Endothelial cell (in vitro differentiated cells): ENCODE measurements around the gene NKAIN2. TPM values are rescaled to one million over a fixed set of nuclear protein-coding genes. Genes with fewer than 3 reads are reported as not detected.

Experiments
- DNase-seq: peaks from one replicate; pipeline ENCODE4 v3.0.0; 2021; ENCODE audit warnings: low spot score
- H3K27ac Mint-ChIP-seq: one replicate; pipeline ENCODE4 v1.8.0; 2021; ENCODE audit warnings: mixed read lengths, inconsistent platforms; ENCODE audit not compliant: unreplicated experiment
- H3K27me3 Mint-ChIP-seq: one replicate; pipeline ENCODE4 v1.8.0; 2021; ENCODE audit warnings: mild to moderate bottlenecking, moderate library complexity, mixed read lengths, inconsistent platforms; ENCODE audit not compliant: unreplicated experiment
- H3K36me3 Mint-ChIP-seq: one replicate; pipeline ENCODE4 v1.8.0; 2021; ENCODE audit warnings: mild to moderate bottlenecking, low read depth, mixed read lengths, inconsistent platforms; ENCODE audit not compliant: unreplicated experiment
- H3K4me1 Mint-ChIP-seq: one replicate; pipeline ENCODE4 v1.8.0; 2021; ENCODE audit warnings: mild to moderate bottlenecking, mixed read lengths, inconsistent platforms; ENCODE audit not compliant: unreplicated experiment
- H3K4me3 Mint-ChIP-seq: one replicate; pipeline ENCODE4 v1.8.0; 2021; ENCODE audit warnings: mild to moderate bottlenecking, mixed read lengths, inconsistent platforms; ENCODE audit not compliant: unreplicated experiment
- H3K9me3 Mint-ChIP-seq: one replicate; pipeline ENCODE4 v1.8.0; 2021; ENCODE audit warnings: mixed read lengths, inconsistent platforms; ENCODE audit not compliant: unreplicated experiment
- total RNA-seq: library from RNA; stranded (reverse); fragmentation: NEBNext Ultra II Directional; extraction: Animal tissue kit (Norgen Biotek cat#: 25700); gene quantifications from one replicate; pipeline ENCODE4 v1.2.1, GENCODE V29; 2021; ENCODE audit not compliant: unreplicated experiment
- TF ChIP-seq, protein P1 (sequence below): fragments of 200-600 bp; sonication (generic); IDR thresholded peaks from one replicate; pipeline ENCODE4 v1.5.0; 2021; ENCODE audit warnings: antibody characterized with exemption; ENCODE audit not compliant: unreplicated experiment

NKAIN2 gene
- total RNA-seq, 1 donor from 2014 or later = 9.5 TPM

DNA sequence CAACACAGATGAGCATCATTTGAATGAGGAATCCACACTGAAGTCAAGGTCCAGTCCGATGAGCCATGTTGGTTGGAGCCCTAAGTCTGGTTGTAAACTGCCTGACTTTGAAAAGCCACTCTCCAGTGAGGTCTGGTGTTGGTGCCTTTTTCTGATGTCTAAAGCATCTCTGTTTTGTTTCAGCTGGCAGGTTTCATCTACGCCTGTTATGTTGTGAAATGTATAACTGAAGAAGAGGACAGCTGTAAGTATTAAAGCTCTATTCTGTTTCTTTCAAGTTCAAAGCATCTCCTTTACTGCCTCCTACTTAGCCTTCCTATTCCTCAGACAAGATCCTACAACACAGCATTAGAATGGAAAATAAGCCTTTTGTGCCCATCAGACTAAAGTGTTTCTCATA, 987.5 kb downstream of the NKAIN2 start:
- no peak for DNase-seq
- no peak overlapping the region for H3K4me3 Mint-ChIP-seq
- H3K36me3 Mint-ChIP-seq = no peaks in the 10 kb centered on the region
- no peaks in the 10 kb centered on the region for H3K27me3 Mint-ChIP-seq
- H3K9me3 Mint-ChIP-seq = no peaks in the 10 kb centered on the region
- TF ChIP-seq, protein P1, sequence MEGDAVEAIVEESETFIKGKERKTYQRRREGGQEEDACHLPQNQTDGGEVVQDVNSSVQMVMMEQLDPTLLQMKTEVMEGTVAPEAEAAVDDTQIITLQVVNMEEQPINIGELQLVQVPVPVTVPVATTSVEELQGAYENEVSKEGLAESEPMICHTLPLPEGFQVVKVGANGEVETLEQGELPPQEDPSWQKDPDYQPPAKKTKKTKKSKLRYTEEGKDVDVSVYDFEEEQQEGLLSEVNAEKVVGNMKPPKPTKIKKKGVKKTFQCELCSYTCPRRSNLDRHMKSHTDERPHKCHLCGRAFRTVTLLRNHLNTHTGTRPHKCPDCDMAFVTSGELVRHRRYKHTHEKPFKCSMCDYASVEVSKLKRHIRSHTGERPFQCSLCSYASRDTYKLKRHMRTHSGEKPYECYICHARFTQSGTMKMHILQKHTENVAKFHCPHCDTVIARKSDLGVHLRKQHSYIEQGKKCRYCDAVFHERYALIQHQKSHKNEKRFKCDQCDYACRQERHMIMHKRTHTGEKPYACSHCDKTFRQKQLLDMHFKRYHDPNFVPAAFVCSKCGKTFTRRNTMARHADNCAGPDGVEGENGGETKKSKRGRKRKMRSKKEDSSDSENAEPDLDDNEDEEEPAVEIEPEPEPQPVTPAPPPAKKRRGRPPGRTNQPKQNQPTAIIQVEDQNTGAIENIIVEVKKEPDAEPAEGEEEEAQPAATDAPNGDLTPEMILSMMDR = no peak
- H3K27ac Mint-ChIP-seq = no peak overlapping the region
- peaks cover 10% of the 10 kb centered on the region for H3K4me1 Mint-ChIP-seq

DNA sequence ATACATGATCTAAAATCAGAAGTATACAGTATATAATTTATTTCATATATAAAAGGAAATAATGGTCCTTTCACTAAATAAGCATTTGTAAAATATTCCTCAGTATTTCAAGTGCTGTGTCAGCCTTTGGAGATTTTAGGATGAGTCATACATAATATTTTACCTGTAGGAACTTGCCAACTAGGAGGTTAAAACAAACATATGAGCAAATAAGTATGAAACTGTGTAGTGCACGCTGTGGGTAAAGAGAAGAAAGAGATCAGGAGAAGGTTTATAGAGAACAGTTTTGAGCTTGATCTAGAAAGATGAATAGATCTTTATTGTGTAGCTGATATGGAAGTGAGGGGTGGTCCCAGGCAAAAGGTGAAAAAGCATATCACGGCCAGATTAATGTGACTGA, 988.7 kb downstream of the NKAIN2 start:
- Mint-ChIP-seq H3K4me1 (peaks cover 7% of the 10 kb centered on the region), H3K9me3 (no peaks in the 10 kb centered on the region), H3K27ac (no peak overlapping the region), H3K36me3 (no peaks in the 10 kb centered on the region), H3K4me3 (no peak overlapping the region), H3K27me3 (no peaks in the 10 kb centered on the region)
- TF ChIP-seq, protein P1 = no peak
- no peak for DNase-seq

DNA sequence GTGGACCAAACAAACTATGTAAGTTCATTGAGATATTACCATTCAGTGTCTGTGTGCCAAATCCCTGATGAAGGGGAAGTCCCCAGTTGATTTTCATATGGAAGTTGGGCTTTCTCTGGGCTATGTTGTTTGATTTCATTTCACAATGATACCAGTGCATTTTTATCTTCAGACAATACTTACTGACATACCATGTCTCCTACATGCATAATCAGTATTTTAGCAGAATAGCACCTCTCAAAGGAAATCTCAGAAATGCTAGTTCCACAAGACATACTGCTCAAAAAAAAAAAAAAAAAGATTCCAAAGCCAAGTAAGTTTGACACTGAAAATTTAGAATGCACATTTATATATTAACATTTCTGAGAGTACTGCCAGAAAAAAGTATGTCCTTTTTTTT, 989.7 kb downstream of the NKAIN2 start:
- no peak for DNase-seq
- no peaks in the 10 kb centered on the region for H3K27me3 Mint-ChIP-seq
- peaks cover 11% of the 10 kb centered on the region for H3K4me1 Mint-ChIP-seq
- H3K4me3 Mint-ChIP-seq = no peak overlapping the region
- H3K9me3 Mint-ChIP-seq = no peaks in the 10 kb centered on the region
- TF ChIP-seq, protein P1 = no peak
- H3K27ac Mint-ChIP-seq = no peak overlapping the region
- no peaks in the 10 kb centered on the region for H3K36me3 Mint-ChIP-seq

DNA sequence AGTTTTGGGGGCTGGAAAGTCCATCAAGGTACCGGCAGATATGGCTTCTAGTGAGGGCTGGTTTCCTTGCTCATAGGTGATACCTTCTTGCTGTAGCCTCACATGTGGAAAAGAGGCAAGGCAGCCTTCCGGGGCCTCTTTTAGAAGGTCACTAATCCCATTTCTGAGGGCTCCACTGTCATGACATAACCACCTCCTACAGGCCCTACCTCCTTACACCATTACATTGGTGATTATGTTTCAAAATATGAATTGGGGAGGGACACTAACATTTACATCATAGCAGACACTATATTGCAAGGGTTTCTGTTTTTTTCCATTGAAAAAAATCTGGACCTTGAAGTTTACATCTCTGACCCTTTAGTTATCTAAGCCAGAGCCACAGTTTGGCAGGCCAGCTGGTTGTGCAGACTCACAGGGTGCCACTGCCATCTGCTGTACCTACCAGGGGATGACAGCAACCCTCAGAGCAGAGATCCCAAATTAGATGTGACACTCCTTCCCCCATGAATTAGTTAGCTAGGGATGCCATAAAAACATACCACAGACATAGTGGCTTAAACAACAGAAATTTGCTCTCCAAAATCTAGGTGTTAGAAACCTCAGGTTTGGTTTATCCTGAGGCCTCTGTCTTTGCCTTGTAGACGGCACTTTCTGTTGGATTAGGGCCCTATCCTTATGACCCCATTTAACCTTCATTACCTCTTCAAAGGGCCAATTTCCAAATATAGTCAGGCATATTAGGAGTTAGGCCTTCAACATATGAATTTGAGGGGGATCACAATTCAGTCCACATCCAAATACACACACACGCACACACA, 992.2 kb downstream of the NKAIN2 start:
- H3K9me3 Mint-ChIP-seq = no peaks in the 10 kb centered on the region
- no peak overlapping the region for H3K27ac Mint-ChIP-seq
- no peaks in the 10 kb centered on the region for H3K27me3 Mint-ChIP-seq
- H3K4me3 Mint-ChIP-seq = no peak overlapping the region
- DNase-seq = peak; percentile 46
- TF ChIP-seq, protein P1 = peak; percentile 41
- peaks cover 6% of the 10 kb centered on the region for H3K4me1 Mint-ChIP-seq
- no peaks in the 10 kb centered on the region for H3K36me3 Mint-ChIP-seq

DNA sequence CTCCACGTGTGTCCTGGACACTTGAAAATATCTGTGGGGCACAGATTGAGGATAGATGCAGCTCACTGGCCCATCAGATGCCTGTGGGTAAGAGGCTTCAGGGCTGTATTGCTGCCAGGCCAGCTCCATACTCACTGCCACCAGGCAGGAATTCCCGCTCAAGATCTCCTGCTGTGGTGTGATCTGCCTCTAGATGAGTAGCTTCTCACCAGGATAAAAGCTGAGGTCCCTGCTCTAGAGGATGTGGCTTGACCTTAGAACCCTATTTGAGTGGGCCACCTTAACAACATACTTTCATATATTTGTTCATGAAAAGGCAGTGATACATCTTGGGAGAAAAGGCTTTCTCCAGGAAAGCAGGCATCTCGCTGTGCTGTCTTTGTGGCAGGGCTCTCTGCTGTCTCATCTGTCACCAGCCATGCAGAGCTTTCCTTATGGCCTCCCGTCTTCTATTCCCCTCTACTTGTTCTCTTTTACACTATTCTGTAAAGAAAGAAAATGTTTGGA, 992.9 kb downstream of the NKAIN2 start:
- H3K4me3 Mint-ChIP-seq = no peak overlapping the region
- peaks cover 6% of the 10 kb centered on the region for H3K4me1 Mint-ChIP-seq
- H3K27ac Mint-ChIP-seq = no peak overlapping the region
- no peaks in the 10 kb centered on the region for H3K9me3 Mint-ChIP-seq
- DNase-seq = no peak
- no peaks in the 10 kb centered on the region for H3K36me3 Mint-ChIP-seq
- no peaks in the 10 kb centered on the region for H3K27me3 Mint-ChIP-seq
- TF ChIP-seq, protein P1 = no peak
